ENCODE measurements around the gene ALG1.
"Not testable (repeated sequence)": the region's sequence is repeated elsewhere in the genome, so short reads cannot be mapped to it uniquely, and the experiment has no call there.

The ALG1 gene

GRCh38 chr16:5071681-5072333 is at the start of gene ALG1:
TSS of gene ALG1 (plus strand) at chr16:5071843. CDS start at chr16:5071850, 7 bp downstream.
- peak; percentile 91 for DNase-seq

- no peak for DNase-seq
Observed at GRCh38 chr16:5022521-5022920, 49.1 kb upstream of the ALG1 start.

GRCh38 chr16:5024632-5025031 is 47.0 kb upstream of the ALG1 start:
- DNase-seq, result no peak

- no peak for DNase-seq
Observed at GRCh38 chr16:5025171-5025632, 46.4 kb upstream of the ALG1 start.

- no peak for DNase-seq
Observed at GRCh38 chr16:5026664-5027063, 45.0 kb upstream of the ALG1 start.

GRCh38 chr16:5027086-5027485 is 44.6 kb upstream of the ALG1 start:
- DNase-seq, result no peak

GRCh38 chr16:5027575-5028235 is 43.9 kb upstream of the ALG1 start:
- no peak for DNase-seq

- DNase-seq, result no peak
Observed at GRCh38 chr16:5028950-5029475, 42.6 kb upstream of the ALG1 start.

GRCh38 chr16:5030251-5030870 is 41.3 kb upstream of the ALG1 start:
- no peak for DNase-seq

- no peak for DNase-seq
Observed at GRCh38 chr16:5031601-5032000, 40.0 kb upstream of the ALG1 start.

- no peak for DNase-seq
Observed at GRCh38 chr16:5032748-5033167, 38.9 kb upstream of the ALG1 start.

GRCh38 chr16:5033256-5034166 is 38.1 kb upstream of the ALG1 start, which contains the start of gene NAGPA:
TSS of gene NAGPA (minus strand) at chr16:5033935. CDS start at chr16:5033914, 21 bp downstream.
- peak; percentile 82 to 83 for DNase-seq

- no peak for DNase-seq
Observed at GRCh38 chr16:5034167-5034523, 37.5 kb upstream of the ALG1 start.

GRCh38 chr16:5035909-5036227 is 35.8 kb upstream of the ALG1 start:
- DNase-seq, result no peak

- DNase-seq, result no peak
Observed at GRCh38 chr16:5036228-5037156, 35.2 kb upstream of the ALG1 start.

GRCh38 chr16:5040451-5040850 is 31.2 kb upstream of the ALG1 start:
- DNase-seq, result no peak

GRCh38 chr16:5041600-5042133 is 30.0 kb upstream of the ALG1 start:
- no peak for DNase-seq

- DNase-seq, result no peak
Observed at GRCh38 chr16:5042574-5043171, 29.0 kb upstream of the ALG1 start.

GRCh38 chr16:5044011-5044540 is 27.6 kb upstream of the ALG1 start:
- no peak for DNase-seq

GRCh38 chr16:5044581-5044980 is 27.1 kb upstream of the ALG1 start:
- not testable (repeated sequence) for DNase-seq

Measured in CD4-positive, alpha-beta T cell treated with Interleukin-1 beta for 1 hour (primary cell).